ENCODE results near the gene SNCAIP.

DNA sequence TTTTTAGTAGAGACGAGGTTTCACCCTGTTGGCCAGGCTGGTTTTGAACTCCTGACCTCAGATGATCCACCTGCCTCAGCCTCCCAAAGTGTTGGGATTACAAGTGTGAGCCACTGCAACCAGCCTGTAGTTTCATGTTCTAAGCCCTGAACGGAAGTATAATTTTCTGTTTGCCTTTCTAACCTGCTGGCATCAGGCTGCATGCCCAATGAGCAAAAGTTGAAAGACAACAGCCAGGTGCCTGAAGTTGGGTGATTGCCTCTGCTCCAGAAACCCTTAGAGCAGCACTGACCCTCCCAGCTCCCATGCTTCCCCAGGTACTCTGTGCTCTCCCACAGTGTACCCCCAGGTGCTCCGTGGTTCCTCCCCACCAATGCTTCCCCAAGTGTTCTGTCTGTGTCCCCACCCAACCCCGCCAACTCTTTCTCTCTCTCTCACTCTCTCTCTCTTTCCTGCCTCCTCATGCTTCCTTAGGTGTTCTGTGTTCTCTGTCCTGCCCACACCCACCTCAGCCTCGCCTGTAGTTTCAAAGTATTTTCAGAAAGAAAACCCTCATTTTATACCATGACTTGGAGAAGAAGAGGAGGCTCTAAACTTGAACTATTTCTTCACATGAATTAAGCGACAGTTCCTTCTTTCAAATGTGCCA, 145.3 kb downstream of the SNCAIP start:
- TF ChIP-seq, protein P1, sequence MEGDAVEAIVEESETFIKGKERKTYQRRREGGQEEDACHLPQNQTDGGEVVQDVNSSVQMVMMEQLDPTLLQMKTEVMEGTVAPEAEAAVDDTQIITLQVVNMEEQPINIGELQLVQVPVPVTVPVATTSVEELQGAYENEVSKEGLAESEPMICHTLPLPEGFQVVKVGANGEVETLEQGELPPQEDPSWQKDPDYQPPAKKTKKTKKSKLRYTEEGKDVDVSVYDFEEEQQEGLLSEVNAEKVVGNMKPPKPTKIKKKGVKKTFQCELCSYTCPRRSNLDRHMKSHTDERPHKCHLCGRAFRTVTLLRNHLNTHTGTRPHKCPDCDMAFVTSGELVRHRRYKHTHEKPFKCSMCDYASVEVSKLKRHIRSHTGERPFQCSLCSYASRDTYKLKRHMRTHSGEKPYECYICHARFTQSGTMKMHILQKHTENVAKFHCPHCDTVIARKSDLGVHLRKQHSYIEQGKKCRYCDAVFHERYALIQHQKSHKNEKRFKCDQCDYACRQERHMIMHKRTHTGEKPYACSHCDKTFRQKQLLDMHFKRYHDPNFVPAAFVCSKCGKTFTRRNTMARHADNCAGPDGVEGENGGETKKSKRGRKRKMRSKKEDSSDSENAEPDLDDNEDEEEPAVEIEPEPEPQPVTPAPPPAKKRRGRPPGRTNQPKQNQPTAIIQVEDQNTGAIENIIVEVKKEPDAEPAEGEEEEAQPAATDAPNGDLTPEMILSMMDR (IDR thresholded peaks at IDR 0.05; ENCODE audit: insufficient read depth, low read length, poor library complexity, severe bottlenecking): no peak
- TF ChIP-seq EZH2phosphoT487 (conservative IDR thresholded peaks at IDR 0.05; ENCODE audit: low read length): no peak
